ENCODE measurements around the gene PTPN20.

- TF ChIP-seq POLR2A (IDR thresholded peaks at IDR 0.05; ENCODE audit: low read length): no peak
- TF ChIP-seq GATA1 (IDR thresholded peaks at IDR 0.05; ENCODE audit: low read depth, low read length): no peak
These were observed 124.1 kb downstream of the PTPN20 start for GRCh38 chr10:47035171-47035818.

All from erythroblast (primary cell).